Colonic mucosa (tissue), 4 donors: ENCODE results near the gene IGF2BP2. TPM values are rescaled to one million over a fixed set of nuclear protein-coding genes. Genes with fewer than 3 reads are reported as not detected.

Source experiments
- DNase-seq: peaks from one replicate; pipeline ENCODE4 v3.0.0-alpha.2; 2020
- H3K27ac ChIP-seq: fragments of 200-600 bp; one replicate; pipeline ENCODE4 v1.8.0; 2021
- H3K27me3 ChIP-seq: fragments of 200-600 bp; one replicate; pipeline ENCODE4 v1.8.0; 2021
- H3K36me3 ChIP-seq: fragments of 200-600 bp; one replicate; pipeline ENCODE4 v1.8.0; 2021
- H3K4me1 ChIP-seq: fragments of 200-600 bp; one replicate; pipeline ENCODE4 v1.8.0; 2021; ENCODE audit warnings: mild to moderate bottlenecking
- H3K4me3 ChIP-seq: fragments of 200-600 bp; one replicate; pipeline ENCODE4 v1.8.0; 2021
- H3K9ac ChIP-seq, 2 donors: one replicate each; pipeline ENCODE4 v1.7.0; 2013; ENCODE audit warnings: control low read depth in 2 of 2, low read depth in 2 of 2, low read length in 2 of 2
- H3K9me3 ChIP-seq: fragments of 200-600 bp; one replicate; pipeline ENCODE4 v1.8.0; 2021
- intact Hi-C: fragments of 100-400 bp; cut with DNase I; formaldehyde crosslinking; loops from one replicate; pipeline ENCODE4 v1.14.1; 2022
- total RNA-seq, 2 donors: library from RNA; stranded (reverse); fragmentation: NEBNext Ultra II Directional in 1 of 2; extraction: Animal tissue kit (Norgen Biotek cat#: 25700) in 1 of 2; gene quantifications; one replicate each; pipeline ENCODE4 v1.2.1, GENCODE V29; 2021
- TF ChIP-seq, protein P1 (sequence below): fragments of 200-600 bp; IDR thresholded peaks from one replicate; pipeline ENCODE4 v1.8.0; 2022; ENCODE audit warnings: antibody characterized with exemption, mild to moderate bottlenecking
- donor health status: healthy.
- donor health status: DM: no; HTN: no; CAD: no.
- donor health status: DM: no; HTN: no; CAD: no.

Gene IGF2BP2
- 10 to 100 TPM; 48.7 to 61.2 TPM for total RNA-seq

DNA sequence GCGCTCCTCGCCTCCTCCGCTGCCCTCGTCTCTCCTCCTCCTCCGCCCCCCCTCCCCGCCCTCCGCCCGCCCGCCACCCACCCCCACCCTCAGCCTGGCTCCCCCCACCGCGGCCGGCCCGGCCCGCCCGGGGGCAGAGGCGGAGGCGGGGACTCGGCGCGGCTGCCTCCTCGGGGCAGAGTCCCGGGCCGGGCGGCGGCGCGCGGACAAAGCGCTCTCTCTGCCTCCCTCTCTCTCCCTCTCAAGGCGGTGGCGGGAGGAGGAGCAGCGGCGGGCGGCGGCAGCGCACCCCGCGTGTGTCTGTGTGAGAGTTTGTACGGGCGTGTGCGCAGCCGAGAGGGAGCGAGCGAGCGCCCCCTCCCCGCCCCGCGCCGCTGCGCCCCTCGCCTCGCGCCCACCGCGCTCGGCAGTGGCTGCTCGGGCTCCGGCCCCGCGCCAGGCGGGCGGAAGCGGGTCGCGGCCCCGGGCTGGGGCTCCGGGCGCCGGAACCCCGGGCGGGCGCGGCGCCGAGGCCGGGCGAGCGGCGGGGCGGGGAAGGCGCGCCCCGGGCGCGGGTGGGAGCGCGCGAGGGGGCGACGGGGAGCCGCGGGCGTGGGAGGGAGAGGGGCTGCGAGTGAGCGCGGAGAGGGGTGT, at the start of gene IGF2BP2:
IGF2BP2 (minus strand) TSS at position 37 of the 633 bp plus-strand sequence. CDS start 82 bp downstream, outside the sequence.
- H3K9ac ChIP-seq = peak within 1 kb of the TSS; percentile 86 to 88

DNA sequence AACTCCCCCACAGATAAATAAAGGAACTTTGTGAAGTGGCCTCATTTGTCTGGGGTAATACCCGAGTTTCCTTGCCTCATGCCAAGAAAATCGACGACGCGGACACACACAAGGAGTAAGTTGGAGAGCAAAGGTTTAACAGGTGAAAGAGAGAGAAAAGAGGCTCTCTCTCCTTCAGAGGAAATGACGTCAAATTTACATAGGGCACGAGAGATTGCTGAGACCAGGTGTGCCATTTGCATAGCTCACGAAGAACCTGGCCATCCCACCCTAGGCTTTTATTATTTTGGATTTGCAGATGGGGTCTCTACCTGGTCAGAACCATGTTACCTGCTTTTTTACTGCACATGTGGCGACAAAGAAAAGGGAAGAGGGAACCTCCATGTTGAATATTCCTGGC, 49.3 kb upstream of the IGF2BP2 start:
- H3K27me3 ChIP-seq = no peaks in the 10 kb centered on the region
- H3K27ac ChIP-seq = no peak overlapping the region
- intact Hi-C loops = no loop called here
- TF ChIP-seq, protein P1, sequence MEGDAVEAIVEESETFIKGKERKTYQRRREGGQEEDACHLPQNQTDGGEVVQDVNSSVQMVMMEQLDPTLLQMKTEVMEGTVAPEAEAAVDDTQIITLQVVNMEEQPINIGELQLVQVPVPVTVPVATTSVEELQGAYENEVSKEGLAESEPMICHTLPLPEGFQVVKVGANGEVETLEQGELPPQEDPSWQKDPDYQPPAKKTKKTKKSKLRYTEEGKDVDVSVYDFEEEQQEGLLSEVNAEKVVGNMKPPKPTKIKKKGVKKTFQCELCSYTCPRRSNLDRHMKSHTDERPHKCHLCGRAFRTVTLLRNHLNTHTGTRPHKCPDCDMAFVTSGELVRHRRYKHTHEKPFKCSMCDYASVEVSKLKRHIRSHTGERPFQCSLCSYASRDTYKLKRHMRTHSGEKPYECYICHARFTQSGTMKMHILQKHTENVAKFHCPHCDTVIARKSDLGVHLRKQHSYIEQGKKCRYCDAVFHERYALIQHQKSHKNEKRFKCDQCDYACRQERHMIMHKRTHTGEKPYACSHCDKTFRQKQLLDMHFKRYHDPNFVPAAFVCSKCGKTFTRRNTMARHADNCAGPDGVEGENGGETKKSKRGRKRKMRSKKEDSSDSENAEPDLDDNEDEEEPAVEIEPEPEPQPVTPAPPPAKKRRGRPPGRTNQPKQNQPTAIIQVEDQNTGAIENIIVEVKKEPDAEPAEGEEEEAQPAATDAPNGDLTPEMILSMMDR = no peak
- H3K9ac ChIP-seq = no peak overlapping the region
- no peaks in the 10 kb centered on the region for H3K36me3 ChIP-seq
- no peak for DNase-seq
- no peaks in the 10 kb centered on the region for H3K9me3 ChIP-seq
- H3K4me1 ChIP-seq = no peaks in the 10 kb centered on the region
- H3K4me3 ChIP-seq = no peak overlapping the region

More for the DNA sequence above, at the start of gene IGF2BP2:
- TF ChIP-seq, protein P1 = no peak
- H3K9me3 ChIP-seq = no peaks in the 10 kb centered on the region
- no peaks in the 10 kb centered on the region for H3K27me3 ChIP-seq
- peak within 1 kb of the TSS; percentile 77 for H3K4me3 ChIP-seq
- H3K27ac ChIP-seq = peak within 1 kb of the TSS; percentile 89
- peak; percentile 85 for DNase-seq
- H3K4me1 ChIP-seq = no peaks in the 10 kb centered on the region
- intact Hi-C loops = loop anchor here (5.0 kb wide), 1 partner anchor 102 kb away; no protein-coding TSS in a partner anchor
- no peaks in the 10 kb centered on the region for H3K36me3 ChIP-seq

DNA sequence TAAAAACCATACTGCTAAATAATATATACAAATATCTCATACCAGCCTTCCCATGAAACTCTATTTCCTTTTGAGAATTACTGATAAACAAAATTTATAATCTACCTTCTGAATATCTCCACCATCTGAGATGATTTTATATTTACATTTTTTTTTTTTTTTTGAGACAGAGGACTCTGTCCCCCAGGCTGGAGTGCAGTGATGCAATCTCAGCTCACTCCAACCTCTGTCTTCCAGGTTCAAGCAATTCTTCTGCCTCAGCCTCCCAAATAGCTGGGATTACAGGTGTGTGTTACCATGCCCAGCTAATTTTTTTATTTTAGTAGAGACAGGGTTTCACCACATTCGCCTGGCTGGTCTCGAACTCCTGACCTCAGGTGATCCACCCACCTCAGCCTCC, 42.8 kb upstream of the IGF2BP2 start:
- Histone ChIP-seq H3K4me3 (no peak overlapping the region), H3K4me1 (no peaks in the 10 kb centered on the region), H3K9ac (no peak overlapping the region), H3K27ac (no peak overlapping the region), H3K9me3 (no peaks in the 10 kb centered on the region), H3K27me3 (no peaks in the 10 kb centered on the region), H3K36me3 (no peaks in the 10 kb centered on the region)
- TF ChIP-seq, protein P1 = no peak
- no peak for DNase-seq
- intact Hi-C loops = no loop called here

DNA sequence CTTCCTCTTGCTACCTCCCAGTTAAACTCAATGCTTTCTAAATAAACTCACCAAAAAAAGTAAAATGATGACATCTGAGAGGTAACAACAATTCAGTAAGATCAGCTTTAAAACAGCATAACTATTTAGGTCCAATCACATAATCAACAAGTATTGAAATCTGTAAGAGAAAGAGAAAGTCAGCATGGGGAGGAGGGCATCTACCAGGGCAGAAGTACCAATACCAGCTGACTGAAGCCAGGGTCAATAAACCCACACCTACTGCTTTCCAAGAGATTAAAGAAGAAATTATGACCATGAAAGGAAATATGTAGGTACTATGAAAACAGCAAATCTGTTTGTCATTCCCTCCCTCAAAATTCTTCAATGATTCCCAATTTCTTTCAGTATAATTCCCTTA, 42.2 kb upstream of the IGF2BP2 start:
- Histone ChIP-seq H3K27ac (no peak overlapping the region), H3K27me3 (no peaks in the 10 kb centered on the region), H3K36me3 (no peaks in the 10 kb centered on the region), H3K4me3 (no peak overlapping the region), H3K9ac (no peak overlapping the region), H3K9me3 (no peaks in the 10 kb centered on the region), H3K4me1 (no peaks in the 10 kb centered on the region)
- intact Hi-C loops = no loop called here
- no peak for DNase-seq
- TF ChIP-seq, protein P1 = no peak

DNA sequence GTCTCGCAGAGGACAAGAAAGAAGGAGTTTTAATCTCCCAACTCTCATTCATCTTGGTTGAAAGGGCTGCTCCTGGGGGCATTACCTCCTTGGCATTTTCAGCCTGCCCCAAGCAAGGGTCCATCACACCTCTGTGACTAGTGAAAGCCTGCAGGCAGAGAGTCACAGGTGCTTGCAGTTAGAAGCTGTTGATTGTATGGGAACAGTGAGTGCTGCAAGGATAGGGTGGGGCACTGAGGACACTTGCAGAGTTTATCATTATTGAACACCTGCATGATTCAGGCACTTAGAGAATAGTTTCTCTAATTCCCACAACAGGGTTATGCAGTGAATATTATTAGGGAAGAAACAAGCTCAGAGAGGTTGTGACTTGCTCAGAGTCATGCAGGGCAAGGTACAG, 41.7 kb upstream of the IGF2BP2 start:
- Histone ChIP-seq H3K27ac (no peak overlapping the region), H3K9ac (no peak overlapping the region), H3K4me1 (no peaks in the 10 kb centered on the region), H3K27me3 (no peaks in the 10 kb centered on the region), H3K36me3 (no peaks in the 10 kb centered on the region), H3K4me3 (no peak overlapping the region), H3K9me3 (no peaks in the 10 kb centered on the region)
- TF ChIP-seq, protein P1 = no peak
- DNase-seq = no peak
- intact Hi-C loops = no loop called here
